H1 (cell line): ENCODE measurements around the gene ITPK1. TPM values are rescaled to one million over a fixed set of nuclear protein-coding genes. Genes with fewer than 3 reads are reported as not detected.

Source experiments
- CTCF ChIA-PET: fragments of 300-600 bp; sonication (Branson Sonifier 250); formaldehyde crosslinking; loops from one replicate; lab custom pipeline; 2021; ENCODE audit not compliant: partially characterized antibody; lab: Charles Lee
- POLR2A ChIA-PET: fragments of 300-600 bp; sonication (Branson Sonifier 250); formaldehyde crosslinking; loops from one replicate; lab custom pipeline; 2021; ENCODE audit warnings: inconsistent platforms; ENCODE audit not compliant: partially characterized antibody; lab: Charles Lee
- DNase-seq, 2 experiments: peaks; one replicate each; pipeline versions ENCODE4 v3.0.0 to v3.0.0-alpha.2; 2010 to 2022; ENCODE audit warnings: low spot score in 2 of 2, low read depth in 1 of 2, mixed read lengths in 1 of 2
- FAIRE-seq: peaks from 2 replicates; lab custom pipeline; 2011; peaks lifted over from hg19 to GRCh38; lab: Jason Lieb, UNC
- H2AFZ ChIP-seq: 2 replicates; pipeline ENCODE4 v1.8.1; 2012; ENCODE audit warnings: low read length, inconsistent platforms
- H2AK5ac ChIP-seq: 2 replicates; pipeline ENCODE4 v1.6.1; 2013; ENCODE audit warnings: low read depth, low read length
- H2BK120ac ChIP-seq: replicated peaks from 2 replicates; pipeline ENCODE3; 2013; ENCODE audit warnings: low read depth, low read length, inconsistent platforms
- H2BK12ac ChIP-seq: 2 replicates; pipeline ENCODE4 v1.6.1; 2013; ENCODE audit warnings: low read depth, low read length
- H2BK15ac ChIP-seq: 2 replicates; pipeline ENCODE4 v1.6.1; 2013; ENCODE audit warnings: low read length
- H2BK20ac ChIP-seq: 2 replicates; pipeline ENCODE4 v1.6.1; 2013; ENCODE audit warnings: low read length
- H2BK5ac ChIP-seq: 2 replicates; pipeline ENCODE4 v1.6.1; 2013; ENCODE audit warnings: low read depth, low read length
- H3K14ac ChIP-seq: 2 replicates; pipeline ENCODE4 v1.6.1; 2013; ENCODE audit warnings: inconsistent platforms; ENCODE audit not compliant: insufficient read length
- H3K18ac ChIP-seq: 2 replicates; pipeline ENCODE4 v1.6.1; 2013; ENCODE audit warnings: low read length; ENCODE audit errors: extremely low read depth
- H3K23ac ChIP-seq: 2 replicates; pipeline ENCODE4 v1.6.1; 2013; ENCODE audit warnings: inconsistent platforms; ENCODE audit not compliant: insufficient read length
- H3K23me2 ChIP-seq: 2 replicates; pipeline ENCODE4 v1.6.1; 2013; ENCODE audit warnings: low read depth, low read length
- H3K27ac ChIP-seq: 2 replicates; pipeline ENCODE4 v1.6.1; 2011; ENCODE audit warnings: low read depth, low read length, inconsistent platforms
- H3K27me3 ChIP-seq, 4 experiments: replicated peaks in 1 of 4; 1 replicate in 1 of 4; 2 replicates in 3 of 4; pipeline versions ENCODE4 v1.6.1 to v1.8.1; 2011 to 2013; ENCODE audit warnings: low read length in 3 of 4, mild to moderate bottlenecking in 3 of 4, inconsistent platforms in 2 of 4, mixed read lengths in 2 of 4, moderate library complexity in 1 of 4; ENCODE audit not compliant: control insufficient read depth in 3 of 4, insufficient read depth in 3 of 4; ENCODE audit errors: extremely low read depth in 1 of 4
- H3K36me3 ChIP-seq, 4 experiments: 2 replicates each; pipeline versions ENCODE4 v1.6.1 to v1.8.1; 2011 to 2013; ENCODE audit warnings: mild to moderate bottlenecking in 4 of 4, low read length in 3 of 4, moderate library complexity in 2 of 4, control low read depth in 1 of 4, inconsistent platforms in 1 of 4; ENCODE audit not compliant: insufficient read depth in 4 of 4, control insufficient read depth in 2 of 4
- H3K4ac ChIP-seq: replicated peaks from 2 replicates; pipeline ENCODE3; 2013; ENCODE audit warnings: low read length, low read depth, mixed read lengths, inconsistent platforms; ENCODE audit not compliant: insufficient read length
- H3K4me1 ChIP-seq, 4 experiments: replicated peaks in 1 of 4; 1 replicate in 1 of 4; 2 replicates in 3 of 4; pipeline versions ENCODE4 v1.6.1 to v1.8.1; 2011 to 2013; ENCODE audit warnings: low read length in 3 of 4, inconsistent platforms in 2 of 4, mixed read lengths in 1 of 4; ENCODE audit not compliant: insufficient read depth in 4 of 4, control insufficient read depth in 3 of 4
- H3K4me2 ChIP-seq, 2 experiments: 2 replicates each; pipeline versions ENCODE4 v1.6.1 to v1.8.1; 2011 to 2013; ENCODE audit warnings: low read depth in 2 of 2, low read length in 2 of 2, control low read depth in 1 of 2, inconsistent platforms in 1 of 2, mild to moderate bottlenecking in 1 of 2; ENCODE audit not compliant: insufficient read depth in 1 of 2
- H3K4me3 ChIP-seq, 4 experiments: fragments of 200-600, 300-600 bp in 1 of 4; sonication (generic), shearing (Covaris generic), sonication (Bioruptor Twin) in 1 of 4; 2 replicates each; pipeline versions ENCODE4 v1.5.1 to v1.8.1; 2011 to 2016; ENCODE audit warnings: low read length in 4 of 4, low read depth in 3 of 4, control low read depth in 2 of 4, inconsistent platforms in 2 of 4, mild to moderate bottlenecking in 2 of 4, mixed read lengths in 1 of 4, moderate library complexity in 1 of 4; ENCODE audit not compliant: insufficient read depth in 2 of 4; ENCODE audit errors: extremely low read depth in 1 of 4
- H3K56ac ChIP-seq: replicated peaks from 2 replicates; pipeline ENCODE3; 2013; ENCODE audit warnings: low read depth, mild to moderate bottlenecking, mixed read lengths, low read length, inconsistent platforms; ENCODE audit not compliant: insufficient read length
- H3K79me1 ChIP-seq: 2 replicates; pipeline ENCODE4 v1.6.1; 2013; ENCODE audit warnings: low read depth, low read length, control low read depth
- H3K79me2 ChIP-seq, 2 experiments: 2 replicates each; pipeline versions ENCODE4 v1.6.1 to v1.8.1; 2012 to 2013; ENCODE audit warnings: low read length in 2 of 2, mild to moderate bottlenecking in 2 of 2, inconsistent platforms in 1 of 2; ENCODE audit not compliant: insufficient read depth in 2 of 2, control insufficient read depth in 1 of 2
- H3K9ac ChIP-seq, 4 experiments: replicated peaks in 1 of 4; 1 replicate in 1 of 4; 2 replicates in 3 of 4; pipeline versions ENCODE4 v1.6.1 to v1.8.1; 2011 to 2013; ENCODE audit warnings: low read depth in 3 of 4, low read length in 3 of 4, control low read depth in 2 of 4, mild to moderate bottlenecking in 2 of 4, moderate library complexity in 2 of 4, inconsistent platforms in 1 of 4; ENCODE audit errors: extremely low read depth in 1 of 4
- H3K9me3 ChIP-seq, 2 experiments: 2 replicates each; pipeline versions ENCODE4 v1.6.1 to v1.8.1; 2012 to 2013; ENCODE audit warnings: mild to moderate bottlenecking in 2 of 2, moderate library complexity in 2 of 2, control low read depth in 1 of 2, inconsistent platforms in 1 of 2, low read depth in 1 of 2, low read length in 1 of 2, mixed read lengths in 1 of 2; ENCODE audit not compliant: insufficient read depth in 2 of 2
- H4K20me1 ChIP-seq, 2 experiments: replicated peaks in 1 of 2; 2 replicates each; pipeline versions ENCODE3 to v1.8.1; 2011 to 2013; ENCODE audit warnings: inconsistent platforms in 2 of 2, low read length in 2 of 2, mild to moderate bottlenecking in 1 of 2; ENCODE audit not compliant: insufficient read depth in 2 of 2, control insufficient read depth in 1 of 2
- H4K5ac ChIP-seq: 2 replicates; pipeline ENCODE4 v1.6.1; 2013; ENCODE audit warnings: low read length, low read depth, mixed read lengths, inconsistent platforms; ENCODE audit not compliant: insufficient read length
- H4K8ac ChIP-seq: 2 replicates; pipeline ENCODE4 v1.8.0; 2013; ENCODE audit warnings: mild to moderate bottlenecking, moderate library complexity, low read length, inconsistent platforms; ENCODE audit not compliant: insufficient read depth; ENCODE audit errors: extremely low read depth
- H4K91ac ChIP-seq: replicated peaks from 2 replicates; pipeline ENCODE3; 2013; ENCODE audit warnings: low read length, mixed read lengths, inconsistent platforms; ENCODE audit not compliant: insufficient read length
- CBX8 ChIP-seq: fragments of 300-800, 300-1000 bp; sonication (generic); IDR thresholded peaks from 2 replicates; pipeline ENCODE4 v1.7.1; 2016; ENCODE audit warnings: low read depth, low read length, borderline replicate concordance
- CREB1 ChIP-seq: IDR thresholded peaks from 2 replicates; pipeline ENCODE4 v1.6.1; 2012; ENCODE audit warnings: inconsistent platforms
- FOSL1 ChIP-seq: IDR thresholded peaks from 2 replicates; pipeline ENCODE4 v1.6.1; 2011; ENCODE audit warnings: mild to moderate bottlenecking, low read depth, low read length, moderate library complexity; ENCODE audit not compliant: insufficient read depth
- HDAC6 ChIP-seq: IDR thresholded peaks from one replicate; pipeline ENCODE4 v1.7.1; 2012; ENCODE audit warnings: low read depth, mild to moderate bottlenecking, inconsistent platforms, low read length, moderate library complexity
- POLR2A ChIP-seq, 2 experiments: IDR thresholded peaks; 1 replicate in 1 of 2; 2 replicates in 1 of 2; pipeline ENCODE4 v1.6.1; 2011; ENCODE audit warnings: low read depth in 2 of 2, low read length in 2 of 2, mild to moderate bottlenecking in 2 of 2; ENCODE audit errors: control extremely low read depth in 1 of 2
- POLR2AphosphoS5 ChIP-seq: IDR thresholded peaks from 2 replicates; pipeline ENCODE4 v1.6.1; 2011; ENCODE audit warnings: low read depth, low read length
- RFX5 ChIP-seq: IDR thresholded peaks from 2 replicates; pipeline ENCODE4 v1.6.1; 2011; ENCODE audit warnings: low read depth, low read length, improper control_type of control experiment, borderline replicate concordance
- SP4 ChIP-seq: IDR thresholded peaks from 2 replicates; pipeline ENCODE4 v1.6.1; 2012; ENCODE audit warnings: low read length, inconsistent platforms
- YY1 ChIP-seq: IDR thresholded peaks from 2 replicates; pipeline ENCODE4 v1.6.1; 2011; ENCODE audit warnings: low read depth, mild to moderate bottlenecking, low read length
- WGBS, 2 experiments: shearing (Covaris generic) in 1 of 2; methylation state at CpG; one replicate each; pipeline versions ENCODE4 v1.1.6 to v1.1.7; 2013 to 2015; ENCODE audit warnings: low lambda C conversion rate in 2 of 2, mixed read lengths in 2 of 2, inconsistent platforms in 1 of 2, low coverage in 1 of 2, missing lambda C conversion rate in 1 of 2; ENCODE audit not compliant: insufficient replicate concordance in 2 of 2, insufficient coverage in 1 of 2, insufficient read length in 1 of 2; ENCODE audit errors: extremely low coverage in 1 of 2, missing lambda C conversion rate in 1 of 2; 5-methylcytosine and 5-hydroxymethylcytosine counted together
- polyA plus RNA-seq, 7 experiments: library from polyadenylated mRNA; depleted of rRNA in 3 of 7; stranded (reverse) in 5 of 7; unstranded in 2 of 7; fragments of >200 nt in 5 of 7; fragments of 200-250 nt in 2 of 7; gene quantifications; 1 replicate in 5 of 7; 2 replicates in 1 of 7; 4 replicates in 1 of 7; pipeline versions ENCODE4 v1.2.1 to v1.2.3, GENCODE V29; 2011 to 2013; ENCODE audit warnings: missing spikeins in 2 of 7, mixed read lengths in 2 of 7
- total RNA-seq: library from RNA; stranded (reverse); fragmentation: NEBNext Ultra II Directional; extraction: Animal tissue kit (Norgen Biotek cat#: 25700); gene quantifications from 2 replicates; pipeline ENCODE4 v1.2.1, GENCODE V29; 2021

ITPK1 gene
- total and polyA plus RNA-seq, 2 of the 8 experiments (the other 6 are each of a cell fraction or from before 2014, with no cell fraction given): 108 to 143 TPM

- peaks cover 0 to 2% of the 10 kb centered on the region in 2 experiments; a peak in 1 of 4 replicates for H3K9me3 ChIP-seq
- CTCF ChIA-PET: interaction anchor here (0.6 to 10.6 kb wide), 3 partner anchors 15 to 54 kb away, joined by 3 to 78 read pairs (median 3); no protein-coding TSS in a partner anchor
- H2BK20ac ChIP-seq: no peak overlapping the region
- no peak overlapping the region for H3K18ac ChIP-seq
- no peak overlapping the region for H3K56ac ChIP-seq
- H2AK5ac ChIP-seq: no peak overlapping the region
- H4K8ac ChIP-seq: peak overlapping the region; percentile 54; the same call in 1 of the 2 replicates
- no peak overlapping the region for H4K91ac ChIP-seq
- no peak overlapping the region for H2AFZ ChIP-seq
- H3K4me3 ChIP-seq: no peak overlapping the region
- no peak overlapping the region for H3K23ac ChIP-seq
- POLR2A ChIA-PET: no interaction called here
- no peak for DNase-seq
- no peak overlapping the region for H3K4me2 ChIP-seq
- no peak overlapping the region for H3K4ac ChIP-seq
- H3K14ac ChIP-seq: no peak overlapping the region
- no peak overlapping the region for H4K5ac ChIP-seq
- H4K20me1 ChIP-seq: peaks cover 33 to 52% of the 10 kb centered on the region in 2 experiments
- no peak overlapping the region for H2BK12ac ChIP-seq
- no peaks in the 10 kb centered on the region for H3K27me3 ChIP-seq
- no peaks in the 10 kb centered on the region for H3K36me3 ChIP-seq
- TF ChIP-seq YY1 (no peak), CREB1 (no peak), SP4 (no peak), HDAC6 (no peak), FOSL1 (no peak), CBX8 (no peak), POLR2A (IDR thresholded peaks at IDR 0.05; ENCODE audit: control extremely low read depth in 1 of 2, low read depth in 2 of 2, low read length in 2 of 2) (no peak), POLR2AphosphoS5 (no peak), RFX5 (no peak)
- no peak for FAIRE-seq
- H2BK15ac ChIP-seq: no peak overlapping the region
- H3K4me1 ChIP-seq: peaks cover 0 to 20% (median 3%) of the 10 kb centered on the region in 4 experiments; a peak in 6 of 7 replicates
- H3K79me2 ChIP-seq: peaks cover 0 to 100% of the 10 kb centered on the region in 2 experiments; a peak in 2 of 4 replicates
- H3K27ac ChIP-seq: no peak overlapping the region
- no peak overlapping the region for H2BK120ac ChIP-seq
- WGBS, 2 experiments: 91% methylated on average over 8 of the region's 8 CpGs; no CpG with 5 or more reads in 1 of the 2 experiments
- no peaks in the 10 kb centered on the region for H3K23me2 ChIP-seq
- H3K9ac ChIP-seq: no peak overlapping the region
- H2BK5ac ChIP-seq: peak overlapping the region; percentile 44; the same call in 1 of the 2 replicates
- H3K79me1 ChIP-seq: peaks cover 53% of the 10 kb centered on the region
Observed at GRCh38 chr14:93091666-93092065, 24.1 kb downstream of the ITPK1 start.
